H9 (cell line): ENCODE results near the gene GCNT2. TPM values are rescaled to one million over a fixed set of nuclear protein-coding genes. Genes with fewer than 3 reads are reported as not detected.

Experiments used
- DNase-seq: peaks from one replicate; pipeline ENCODE4 v3.0.0-alpha.2; 2017
- H2AFZ ChIP-seq: one replicate; pipeline ENCODE4 v1.6.1; 2013; ENCODE audit warnings: mild to moderate bottlenecking, low read length, control low read depth, moderate library complexity
- H2AK5ac ChIP-seq: 2 replicates; pipeline ENCODE4 v1.6.1; 2013; ENCODE audit warnings: low read length, control low read depth, mixed read lengths; ENCODE audit not compliant: insufficient read length
- H2BK120ac ChIP-seq: one replicate; pipeline ENCODE4 v1.6.1; 2013; ENCODE audit warnings: low read depth, mild to moderate bottlenecking, low read length, control low read depth, inconsistent platforms; ENCODE audit not compliant: poor library complexity, severe bottlenecking
- H2BK12ac ChIP-seq: 2 replicates; pipeline ENCODE4 v1.6.1; 2013; ENCODE audit warnings: low read length, control low read depth, mixed read lengths, low read depth; ENCODE audit not compliant: insufficient read length
- H2BK15ac ChIP-seq: 2 replicates; pipeline ENCODE4 v1.6.1; 2013; ENCODE audit warnings: low read depth, low read length, control low read depth
- H2BK20ac ChIP-seq: one replicate; pipeline ENCODE4 v1.6.1; 2013; ENCODE audit warnings: low read depth, mild to moderate bottlenecking, low read length, control low read depth, inconsistent platforms; ENCODE audit not compliant: poor library complexity, severe bottlenecking
- H2BK5ac ChIP-seq: 2 replicates; pipeline ENCODE4 v1.6.1; 2013; ENCODE audit warnings: low read length, control low read depth, mixed read lengths; ENCODE audit not compliant: insufficient read length
- H3K14ac ChIP-seq: 2 replicates; pipeline ENCODE4 v1.6.1; 2013; ENCODE audit warnings: low read length, control low read depth; ENCODE audit not compliant: insufficient read depth
- H3K18ac ChIP-seq: 2 replicates; pipeline ENCODE4 v1.6.1; 2013; ENCODE audit warnings: low read depth, mild to moderate bottlenecking, mixed read lengths, low read length, control low read depth; ENCODE audit not compliant: insufficient read length
- H3K23ac ChIP-seq: 2 replicates; pipeline ENCODE4 v1.6.1; 2013; ENCODE audit warnings: low read length, control low read depth, mixed read lengths, low read depth; ENCODE audit not compliant: insufficient read length
- H3K23me2 ChIP-seq: 2 replicates; pipeline ENCODE4 v1.6.1; 2013; ENCODE audit warnings: low read depth, mild to moderate bottlenecking, mixed read lengths, low read length, control low read depth; ENCODE audit not compliant: insufficient read length, poor library complexity, severe bottlenecking
- H3K27ac ChIP-seq: 2 replicates; pipeline ENCODE4 v1.5.1; 2013; ENCODE audit warnings: low read length, control low read depth, mixed read lengths, low read depth; ENCODE audit not compliant: insufficient read length
- H3K27me3 ChIP-seq: 2 replicates; pipeline ENCODE4 v1.6.1; 2013; ENCODE audit warnings: low read length, control low read depth, inconsistent platforms; ENCODE audit not compliant: insufficient read depth
- H3K4ac ChIP-seq: 2 replicates; pipeline ENCODE4 v1.6.1; 2013; ENCODE audit warnings: low read depth, mild to moderate bottlenecking, control low read depth, inconsistent platforms, low read length, moderate library complexity
- H3K4me1 ChIP-seq: 2 replicates; pipeline ENCODE4 v1.6.1; 2013; ENCODE audit warnings: low read length, control low read depth, inconsistent platforms; ENCODE audit not compliant: insufficient read depth
- H3K4me2 ChIP-seq: 2 replicates; pipeline ENCODE4 v1.6.1; 2013; ENCODE audit warnings: low read length, control low read depth, mixed read lengths; ENCODE audit not compliant: insufficient read length, insufficient read depth
- H3K56ac ChIP-seq: 2 replicates; pipeline ENCODE4 v1.6.1; 2013; ENCODE audit warnings: low read depth, mild to moderate bottlenecking, mixed read lengths, low read length, control low read depth; ENCODE audit not compliant: insufficient read length
- H3K79me1 ChIP-seq: 2 replicates; pipeline ENCODE4 v1.6.1; 2013; ENCODE audit warnings: low read depth, mild to moderate bottlenecking, moderate library complexity, low read length, control low read depth, inconsistent platforms; ENCODE audit not compliant: insufficient read depth, poor library complexity, severe bottlenecking
- H3K79me2 ChIP-seq: 2 replicates; pipeline ENCODE4 v1.6.1; 2013; ENCODE audit warnings: low read length, control low read depth, inconsistent platforms; ENCODE audit not compliant: insufficient read depth
- H3K9ac ChIP-seq: 2 replicates; pipeline ENCODE4 v1.6.1; 2013; ENCODE audit warnings: low read length, control low read depth, mixed read lengths; ENCODE audit not compliant: insufficient read length; ENCODE audit errors: extremely low read depth
- H3K9me3 ChIP-seq: one replicate; pipeline ENCODE4 v1.6.1; 2013; ENCODE audit warnings: low read depth, low read length, inconsistent platforms; ENCODE audit not compliant: control insufficient read depth
- H3T11ph ChIP-seq: one replicate; pipeline ENCODE4 v1.6.1; 2013; ENCODE audit warnings: mild to moderate bottlenecking, low read length, control low read depth, inconsistent platforms
- H4K20me1 ChIP-seq: one replicate; pipeline ENCODE4 v1.6.1; 2013; ENCODE audit not compliant: control insufficient read depth, insufficient read length, insufficient read depth
- H4K5ac ChIP-seq: 2 replicates; pipeline ENCODE4 v1.6.1; 2013; ENCODE audit warnings: low read depth, mild to moderate bottlenecking, mixed read lengths, low read length, control low read depth; ENCODE audit not compliant: insufficient read length
- H4K8ac ChIP-seq: replicated peaks from 2 replicates; pipeline ENCODE4 v1.6.1; 2013; ENCODE audit warnings: low read length, control low read depth, mixed read lengths, low read depth; ENCODE audit not compliant: insufficient read length
- H4K91ac ChIP-seq: 2 replicates; pipeline ENCODE4 v1.6.1; 2013; ENCODE audit warnings: low read depth, mild to moderate bottlenecking, moderate library complexity, mixed read lengths, low read length, control low read depth; ENCODE audit not compliant: insufficient read length
- H3K27ac Mint-ChIP-seq, 3 experiments: 2 replicates in 2 of 3; 3 replicates in 1 of 3; pipeline ENCODE4 v1.8.0; 2020 to 2021; ENCODE audit warnings: mixed read lengths in 3 of 3, mild to moderate bottlenecking in 1 of 3, moderate library complexity in 1 of 3
- H3K27me3 Mint-ChIP-seq: 2 replicates; pipeline ENCODE4 v1.8.0; 2021; ENCODE audit warnings: low read depth, mild to moderate bottlenecking, moderate library complexity, mixed read lengths
- H3K36me3 Mint-ChIP-seq, 3 experiments: 2 replicates in 2 of 3; 3 replicates in 1 of 3; pipeline ENCODE4 v1.8.0; 2020 to 2021; ENCODE audit warnings: low read depth in 3 of 3, mixed read lengths in 3 of 3; ENCODE audit not compliant: insufficient read depth in 1 of 3
- H3K4me1 Mint-ChIP-seq, 2 experiments: 2 replicates each; pipeline ENCODE4 v1.8.0; 2020; ENCODE audit warnings: mixed read lengths in 2 of 2
- H3K4me3 Mint-ChIP-seq, 2 experiments: 2 replicates in 1 of 2; 3 replicates in 1 of 2; pipeline ENCODE4 v1.8.0; 2020 to 2021; ENCODE audit warnings: mild to moderate bottlenecking in 2 of 2, mixed read lengths in 2 of 2, moderate library complexity in 1 of 2
- H3K9me3 Mint-ChIP-seq, 2 experiments: 2 replicates in 1 of 2; 3 replicates in 1 of 2; pipeline ENCODE4 v1.8.0; 2020; ENCODE audit warnings: mild to moderate bottlenecking in 2 of 2, mixed read lengths in 2 of 2, moderate library complexity in 1 of 2
- CTCF ChIP-seq: fragments of 200-600 bp; sonication (generic); conservative IDR thresholded peaks from 3 replicates; pipeline ENCODE4 v1.8.0; 2021; ENCODE audit warnings: antibody characterized with exemption, mild to moderate bottlenecking
- WGBS: extraction: QIAGEN DNeasy Blood & Tissue Kit; methylation state at CpG from one replicate; pipeline ENCODE4 v1.1.7; 2013; ENCODE audit warnings: missing lambda C conversion rate, low lambda C conversion rate, mixed read lengths; ENCODE audit not compliant: insufficient read length; ENCODE audit errors: extremely low coverage; 5-methylcytosine and 5-hydroxymethylcytosine counted together
- total RNA-seq: library from RNA; stranded (reverse); gene quantifications from 2 replicates; pipeline ENCODE4 v1.2.1, GENCODE V29; 2021

The GCNT2 gene
- total RNA-seq, 1 experiment from 2014 or later = 41.7 TPM

GRCh38 chr6:10531942-10532341 is 10.8 kb downstream of the GCNT2 start:
- H3K56ac ChIP-seq = no peak overlapping the region
- no peaks in the 10 kb centered on the region for H3K79me1 ChIP-seq
- no CpG with 5 or more reads among the region's 9 CpGs for WGBS

More at GRCh38 chr6:10531942-10532341, 10.8 kb downstream of the GCNT2 start:
- DNase-seq = no peak
- no peak overlapping the region for H4K8ac ChIP-seq
- TF ChIP-seq CTCF = no peak
- no peak overlapping the region for H2BK12ac ChIP-seq
- no peak overlapping the region for H2BK5ac ChIP-seq
- peaks cover 30 to 33% of the 10 kb centered on the region in 2 experiments for H3K4me1 Mint-ChIP-seq
- no peaks in the 10 kb centered on the region for H3K27me3 Mint-ChIP-seq
- H3K27ac ChIP-seq = no peak overlapping the region
- no peak overlapping the region for H2BK20ac ChIP-seq
- H2BK15ac ChIP-seq = no peak overlapping the region
- H3K4me1 ChIP-seq = peaks cover 8% of the 10 kb centered on the region; the same call in 1 of the 2 replicates
- H2BK120ac ChIP-seq = no peak overlapping the region
- H3K23me2 ChIP-seq = no peaks in the 10 kb centered on the region
- H3K14ac ChIP-seq = no peak overlapping the region
- H4K5ac ChIP-seq = no peak overlapping the region
- no peak overlapping the region for H2AK5ac ChIP-seq
- no peak overlapping the region for H4K91ac ChIP-seq
- H3K9ac ChIP-seq = no peak overlapping the region
- H3K36me3 Mint-ChIP-seq = no peaks in the 10 kb centered on the region
- no peak overlapping the region for H3K23ac ChIP-seq
- no peaks in the 10 kb centered on the region for H3K79me2 ChIP-seq
- no peak overlapping the region for H3T11ph ChIP-seq
- no peaks in the 10 kb centered on the region for H3K9me3 ChIP-seq
- no peaks in the 10 kb centered on the region for H3K9me3 Mint-ChIP-seq
- H3K4ac ChIP-seq = no peak overlapping the region
- no peaks in the 10 kb centered on the region for H3K27me3 ChIP-seq
- H4K20me1 ChIP-seq = no peaks in the 10 kb centered on the region
- H3K4me3 Mint-ChIP-seq = no peak overlapping the region
- H2AFZ ChIP-seq = no peak overlapping the region
- H3K4me2 ChIP-seq = no peak overlapping the region
- H3K18ac ChIP-seq = no peak overlapping the region
- peak overlapping the region in 2 of 3 experiments; percentile 34 to 78; a peak in 3 of 7 replicates for H3K27ac Mint-ChIP-seq
